ENCODE measurements around the gene GRIN1. TPM values are rescaled to one million over a fixed set of nuclear protein-coding genes. Genes with fewer than 3 reads are reported as not detected.

Gene GRIN1
- total and polyA plus RNA-seq, 8 donors = 0.08 to 0.53 (median 0.28) TPM; not detected in 2

GRCh38 chr9:137139468-137140150 is 655 bp downstream of the GRIN1 start:
- 26 to 28% methylated on average over 27 to 37 of the region's 37 CpGs for WGBS, 2 donors
- Histone ChIP-seq H3K27ac (no peak overlapping the region), H3K9me3 (no peaks in the 10 kb centered on the region), H3K4me3 (no peak overlapping the region), H3K36me3 (no peaks in the 10 kb centered on the region), H3K4me1 (peaks cover 0 to 3% (median 0%) of the 10 kb centered on the region in 3 donors), H3K27me3 (peaks cover 0 to 7% (median 4%) of the 10 kb centered on the region in 4 donors)
- no peak for FAIRE-seq
- TF ChIP-seq CTCF (IDR thresholded peaks at IDR 0.05) = no peak
- no peak for ATAC-seq
- peak in 1 of 6 donors; percentile 69 for DNase-seq
- intact Hi-C loops (cut with DNase I) = no loop called here

DNA sequence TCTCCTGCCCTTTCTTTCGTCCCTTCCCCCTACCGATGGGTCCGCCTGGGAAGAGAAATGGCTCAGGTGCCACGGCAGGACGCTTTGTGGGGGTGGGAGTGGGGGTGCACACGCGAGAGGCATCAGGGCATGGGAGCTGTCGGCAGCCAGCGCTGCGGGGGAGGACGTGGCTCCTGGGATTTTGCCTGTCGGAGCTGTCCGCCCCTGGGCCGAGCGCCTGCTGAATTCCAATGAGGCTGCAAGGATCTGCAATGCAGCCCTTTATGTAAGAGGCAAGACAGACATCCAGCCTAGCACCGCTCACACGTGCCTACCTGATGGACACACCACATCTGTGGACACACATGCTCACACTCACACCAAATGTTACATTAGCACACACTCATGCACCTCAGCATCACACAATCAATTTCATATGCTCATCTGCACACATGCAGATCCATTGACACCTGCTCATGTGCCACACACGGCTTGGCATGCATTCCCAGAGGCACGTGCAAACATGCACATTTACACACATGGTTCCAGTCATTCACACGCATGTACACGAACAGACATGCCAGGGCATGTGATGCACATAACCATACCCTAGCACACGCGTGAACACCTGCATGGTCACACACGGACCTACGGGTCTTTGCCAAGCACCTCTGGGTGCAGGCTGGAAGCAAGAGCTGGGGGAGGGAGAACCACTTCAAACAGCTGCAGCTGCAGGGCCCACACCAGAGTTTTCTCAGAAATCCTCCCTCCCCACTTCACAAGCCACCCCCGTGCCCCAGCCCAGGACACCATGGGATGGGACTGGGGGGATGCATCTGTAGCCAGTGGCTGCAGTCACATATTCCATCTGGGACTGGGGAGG is 1.4 kb downstream of the GRIN1 start:
- H3K9me3 ChIP-seq = no peaks in the 10 kb centered on the region
- H3K27ac ChIP-seq = no peak overlapping the region
- ATAC-seq (no peak), DNase-seq (peak in 1 of 6 donors; percentile 45), FAIRE-seq (no peak)
- H3K4me1 ChIP-seq = peaks cover 0 to 3% (median 0%) of the 10 kb centered on the region in 3 donors
- H3K4me3 ChIP-seq = no peak overlapping the region
- H3K27me3 ChIP-seq = peaks cover 0 to 7% (median 4%) of the 10 kb centered on the region in 4 donors
- no peak for TF ChIP-seq CTCF (IDR thresholded peaks at IDR 0.05)
- H3K36me3 ChIP-seq = no peaks in the 10 kb centered on the region
- whole genome bisulfite sequencing, 2 donors = 54 to 60% methylated on average over 26 of the region's 26 CpGs
- intact Hi-C loops (cut with DNase I) = no loop called here

DNA sequence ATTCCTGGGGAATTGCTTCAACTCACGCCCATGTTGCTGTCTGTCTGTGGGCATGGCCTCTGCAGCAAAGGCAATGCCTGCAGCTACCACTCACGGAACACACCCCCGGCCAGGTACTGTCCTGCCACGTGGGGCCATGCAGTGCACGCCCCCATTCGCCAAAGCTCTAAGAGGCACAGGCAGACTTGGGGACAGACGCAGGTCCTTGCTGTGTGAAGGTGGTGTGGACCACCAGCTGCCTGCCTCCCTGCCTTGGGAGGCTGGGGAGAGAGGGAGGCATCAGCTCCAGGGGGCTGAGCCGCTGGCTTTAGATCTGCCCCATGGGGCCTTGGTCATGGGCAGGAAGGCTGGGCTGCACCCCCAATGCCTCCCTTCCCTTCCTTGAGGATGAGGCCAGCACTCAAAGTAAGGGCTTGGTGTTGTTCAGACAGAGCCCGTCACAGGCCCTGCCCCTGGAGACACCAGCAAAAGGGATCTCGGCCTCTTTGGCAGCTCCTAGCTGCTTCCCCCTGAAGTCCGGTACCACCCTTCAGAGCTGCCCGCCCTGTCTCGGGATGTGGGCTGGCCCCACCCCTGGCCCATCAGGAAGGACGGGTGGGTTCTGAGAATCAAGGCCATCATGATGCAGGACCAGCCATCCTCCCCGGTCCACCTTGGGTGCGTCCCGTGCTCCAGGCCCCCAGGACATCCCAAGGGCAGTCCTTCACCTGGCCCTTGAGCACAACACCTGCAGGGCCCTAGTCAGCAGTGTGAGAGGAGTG is 2.3 kb downstream of the GRIN1 start:
- H3K27ac ChIP-seq = no peak overlapping the region
- no peak overlapping the region for H3K4me3 ChIP-seq
- 72 to 84% methylated on average over 17 of the region's 17 CpGs for WGBS, 2 donors
- no peaks in the 10 kb centered on the region for H3K9me3 ChIP-seq
- FAIRE-seq (no peak), ATAC-seq (no peak), DNase-seq (peak in 1 of 6 donors; percentile 54)
- TF ChIP-seq CTCF (IDR thresholded peaks at IDR 0.05) = no peak
- no peaks in the 10 kb centered on the region for H3K36me3 ChIP-seq
- H3K27me3 ChIP-seq = peaks cover 0 to 7% (median 4%) of the 10 kb centered on the region in 4 donors
- intact Hi-C loops (cut with DNase I) = no loop called here
- H3K4me1 ChIP-seq = peaks cover 0 to 3% (median 0%) of the 10 kb centered on the region in 3 donors

GRCh38 chr9:137141976-137142936 is 3.3 kb downstream of the GRIN1 start:
- intact Hi-C loops (cut with DNase I) = no loop called here
- no peak overlapping the region for H3K27ac ChIP-seq
- peak in 1 of 6 donors; percentile 41 for DNase-seq
- peaks cover 0 to 3% (median 0%) of the 10 kb centered on the region in 3 donors for H3K4me1 ChIP-seq
- no peak for ATAC-seq
- H3K36me3 ChIP-seq = no peaks in the 10 kb centered on the region
- whole genome bisulfite sequencing, 2 donors = 63 to 69% methylated on average over 23 to 24 of the region's 24 CpGs
- peaks cover 0 to 7% (median 4%) of the 10 kb centered on the region in 4 donors for H3K27me3 ChIP-seq
- no peak for FAIRE-seq
- no peaks in the 10 kb centered on the region for H3K9me3 ChIP-seq
- TF ChIP-seq CTCF (IDR thresholded peaks at IDR 0.05) = no peak
- H3K4me3 ChIP-seq = no peak overlapping the region
